Left lung (tissue), 10 donors: ENCODE results near the gene ZNF121. TPM values are rescaled to one million over a fixed set of nuclear protein-coding genes. Genes with fewer than 3 reads are reported as not detected.
"Not testable (repeated sequence)": the region's sequence is repeated elsewhere in the genome, so short reads cannot be mapped to it uniquely, and the experiment has no call there.

Source experiments
- ATAC-seq: fragments of 200-7000 bp; cut with Tn5 transposase; one replicate; pipeline ENCODE4 v1.9.1; 2020; ENCODE audit warnings: moderate library complexity
- DNase-seq, 4 donors: peaks; one replicate each; pipeline ENCODE4 v3.0.0-alpha.2; 2013 to 2020
- H3K27ac ChIP-seq, 2 donors: fragments of 200-600 bp; sonication (generic) in 1 of 2; one replicate each; pipeline versions ENCODE4 v1.5.0 to v1.8.0; 2020 to 2021
- H3K27me3 ChIP-seq, 2 donors: fragments of 200-600 bp; sonication (generic) in 1 of 2; one replicate each; pipeline versions ENCODE4 v1.5.0 to v1.8.0; 2020 to 2021
- H3K36me3 ChIP-seq, 2 donors: fragments of 200-600 bp; sonication (generic) in 1 of 2; one replicate each; pipeline versions ENCODE4 v1.5.0 to v1.8.0; 2020 to 2021
- H3K4me1 ChIP-seq, 2 donors: fragments of 200-600 bp; one replicate each; pipeline ENCODE4 v1.8.0; 2021
- H3K4me3 ChIP-seq, 2 donors: fragments of 200-600 bp; sonication (generic) in 1 of 2; one replicate each; pipeline versions ENCODE4 v1.5.0 to v1.8.0; 2020 to 2021; ENCODE audit warnings: mild to moderate bottlenecking in 1 of 2
- H3K9me3 ChIP-seq, 2 donors: fragments of 200-600 bp; sonication (generic) in 1 of 2; one replicate each; pipeline versions ENCODE4 v1.5.0 to v1.8.0; 2020 to 2021
- CTCF ChIP-seq, 2 donors: fragments of 200-600 bp; sonication (generic) in 1 of 2; IDR thresholded peaks; one replicate each; pipeline versions ENCODE4 v1.5.0 to v1.8.0; 2021; ENCODE audit warnings: antibody characterized with exemption in 2 of 2
- intact Hi-C, 2 donors: fragments of 100-400 bp; cut with DNase I; formaldehyde crosslinking; loops; one replicate each; pipeline versions ENCODE4 v1.11.2 to v1.14.2; 2022
- polyA plus RNA-seq, 6 donors: library from polyadenylated mRNA; unstranded; fragments of 120-200 nt; gene quantifications; one replicate each; pipeline ENCODE4 v1.2.1, GENCODE V29; 2013; ENCODE audit not compliant: insufficient read length in 6 of 6
- total RNA-seq, 2 donors: library from RNA; stranded (reverse); fragmentation: NEBNext Ultra II Directional; extraction: Animal tissue kit (Norgen Biotek cat#: 25700); gene quantifications; one replicate each; pipeline ENCODE4 v1.2.1, GENCODE V29; 2021
- donor health status: DM: no; HTN: yes; CAD: no.
- donor health status: DM: no; HTN: no; CAD: no.

The ZNF121 gene
- total and polyA plus RNA-seq, 8 donors: 22.4 to 37.3 (median 27.7) TPM

- H3K9me3 ChIP-seq: peaks cover 11 to 100% of the 10 kb centered on the region in 2 donors
- TF ChIP-seq CTCF (IDR thresholded peaks at IDR 0.05): no peak
- DNase-seq (no peak), ATAC-seq (no peak)
- intact Hi-C loops: no loop called here
- no peaks in the 10 kb centered on the region for H3K27me3 ChIP-seq
- H3K4me1 ChIP-seq: no peaks in the 10 kb centered on the region
- H3K36me3 ChIP-seq: peaks cover 18 to 99% of the 10 kb centered on the region in 2 donors
- no peak overlapping the region for H3K4me3 ChIP-seq
- H3K27ac ChIP-seq: no peak overlapping the region
These were observed 18.2 kb downstream of the ZNF121 start for GRCh38 chr19:9565900-9566705.

- Histone ChIP-seq H3K36me3 (no peaks in the 10 kb centered on the region), H3K27me3 (no peaks in the 10 kb centered on the region), H3K27ac (no peak overlapping the region), H3K4me3 (no peak overlapping the region), H3K9me3 (peaks cover 0 to 91% of the 10 kb centered on the region in 2 donors), H3K4me1 (no peaks in the 10 kb centered on the region)
- ATAC-seq (no peak), DNase-seq (no peak)
- intact Hi-C loops: no loop called here
- TF ChIP-seq CTCF (IDR thresholded peaks at IDR 0.05): no peak
These were observed 31.6 kb downstream of the ZNF121 start for GRCh38 chr19:9552536-9553274.

GRCh38 chr19:9547870-9548269 is 36.4 kb downstream of the ZNF121 start:
- Histone ChIP-seq H3K27me3 (no peaks in the 10 kb centered on the region), H3K9me3 (peaks cover 0 to 54% of the 10 kb centered on the region in 2 donors), H3K4me3 (no peak overlapping the region), H3K27ac (no peak overlapping the region), H3K36me3 (no peaks in the 10 kb centered on the region), H3K4me1 (no peaks in the 10 kb centered on the region)
- no peak for DNase-seq
- no peak for TF ChIP-seq CTCF (IDR thresholded peaks at IDR 0.05)
- intact Hi-C loops: no loop called here
- no peak for ATAC-seq

GRCh38 chr19:9541281-9541680 is 43.0 kb downstream of the ZNF121 start:
- peaks cover 4 to 17% of the 10 kb centered on the region in 2 donors for H3K4me1 ChIP-seq
- H3K27me3 ChIP-seq, DNase-seq, H3K27ac ChIP-seq, H3K9me3 ChIP-seq, H3K36me3 ChIP-seq, intact Hi-C loops, ATAC-seq, H3K4me3 ChIP-seq: not testable (repeated sequence)

GRCh38 chr19:9539921-9540320 is 44.4 kb downstream of the ZNF121 start:
- H3K27me3 ChIP-seq, ATAC-seq, H3K27ac ChIP-seq, H3K4me3 ChIP-seq, intact Hi-C loops, DNase-seq: not testable (repeated sequence)
- Histone ChIP-seq H3K9me3 (peaks cover 0 to 18% of the 10 kb centered on the region in 2 donors), H3K36me3 (peaks cover 0 to 20% of the 10 kb centered on the region in 2 donors), H3K4me1 (peaks cover 4 to 17% of the 10 kb centered on the region in 2 donors)

GRCh38 chr19:9539201-9539600 is 45.1 kb downstream of the ZNF121 start:
- Histone ChIP-seq H3K4me3 (peak overlapping the region in 1 of 2 donors; percentile 64), H3K36me3 (peaks cover 0 to 27% of the 10 kb centered on the region in 2 donors), H3K27ac (peak overlapping the region; percentile 92 to 95), H3K9me3 (peaks cover 0 to 26% of the 10 kb centered on the region in 2 donors), H3K4me1 (peaks cover 4 to 17% of the 10 kb centered on the region in 2 donors)
- intact Hi-C loops, DNase-seq, H3K27me3 ChIP-seq, ATAC-seq: not testable (repeated sequence)
